GM21737 (cell line): ENCODE results near the gene RNF26.

Experiments used
- ATAC-seq: cut with Tn5 transposase; IDR thresholded peaks from one replicate; pipeline ENCODE4 v1.9.1; 2021; ENCODE audit warnings: mild to moderate bottlenecking, moderate library complexity; ENCODE audit not compliant: unreplicated experiment

RNF26 gene

GRCh38 chr11:119369132-119369925 lies 35.0 kb downstream of the RNF26 start:
- ATAC-seq, result no peak

- no peak for ATAC-seq
Observed at GRCh38 chr11:119370486-119371046, 36.2 kb downstream of the RNF26 start.

- ATAC-seq, result no peak
Observed at GRCh38 chr11:119371067-119371601, 36.8 kb downstream of the RNF26 start.

GRCh38 chr11:119371778-119372182 lies 37.5 kb downstream of the RNF26 start:
- no peak for ATAC-seq

- no peak for ATAC-seq
Observed at GRCh38 chr11:119372260-119373058, 38.1 kb downstream of the RNF26 start.

- ATAC-seq, result no peak
Observed at GRCh38 chr11:119373059-119373920, 39.0 kb downstream of the RNF26 start.

GRCh38 chr11:119373921-119374631 lies 39.7 kb downstream of the RNF26 start:
- no peak for ATAC-seq

- no peak for ATAC-seq
Observed at GRCh38 chr11:119374632-119375336, 40.5 kb downstream of the RNF26 start.

- no peak for ATAC-seq
Observed at GRCh38 chr11:119375337-119376196, 41.2 kb downstream of the RNF26 start.

- ATAC-seq, result no peak
Observed at GRCh38 chr11:119376197-119376847, 42.0 kb downstream of the RNF26 start.

- no peak for ATAC-seq
Observed at GRCh38 chr11:119377112-119377901, 43.0 kb downstream of the RNF26 start.

GRCh38 chr11:119377961-119378667 lies 43.8 kb downstream of the RNF26 start:
- ATAC-seq, result no peak

- ATAC-seq, result no peak
Observed at GRCh38 chr11:119378851-119379465, 44.6 kb downstream of the RNF26 start.

- no peak for ATAC-seq
Observed at GRCh38 chr11:119380160-119380826, 46.0 kb downstream of the RNF26 start.

- no peak for ATAC-seq
Observed at GRCh38 chr11:119380827-119381180, 46.5 kb downstream of the RNF26 start.
